ENCODE data around the gene NCR1.

GRCh38 chr19:54903303-54903702 is 2.6 kb upstream of the NCR1 start:
- TF ChIP-seq TCF7L2 (IDR thresholded peaks at IDR 0.05; ENCODE audit: low read depth, low read length), result no peak
- TF ChIP-seq, protein P1, sequence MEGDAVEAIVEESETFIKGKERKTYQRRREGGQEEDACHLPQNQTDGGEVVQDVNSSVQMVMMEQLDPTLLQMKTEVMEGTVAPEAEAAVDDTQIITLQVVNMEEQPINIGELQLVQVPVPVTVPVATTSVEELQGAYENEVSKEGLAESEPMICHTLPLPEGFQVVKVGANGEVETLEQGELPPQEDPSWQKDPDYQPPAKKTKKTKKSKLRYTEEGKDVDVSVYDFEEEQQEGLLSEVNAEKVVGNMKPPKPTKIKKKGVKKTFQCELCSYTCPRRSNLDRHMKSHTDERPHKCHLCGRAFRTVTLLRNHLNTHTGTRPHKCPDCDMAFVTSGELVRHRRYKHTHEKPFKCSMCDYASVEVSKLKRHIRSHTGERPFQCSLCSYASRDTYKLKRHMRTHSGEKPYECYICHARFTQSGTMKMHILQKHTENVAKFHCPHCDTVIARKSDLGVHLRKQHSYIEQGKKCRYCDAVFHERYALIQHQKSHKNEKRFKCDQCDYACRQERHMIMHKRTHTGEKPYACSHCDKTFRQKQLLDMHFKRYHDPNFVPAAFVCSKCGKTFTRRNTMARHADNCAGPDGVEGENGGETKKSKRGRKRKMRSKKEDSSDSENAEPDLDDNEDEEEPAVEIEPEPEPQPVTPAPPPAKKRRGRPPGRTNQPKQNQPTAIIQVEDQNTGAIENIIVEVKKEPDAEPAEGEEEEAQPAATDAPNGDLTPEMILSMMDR (IDR thresholded peaks at IDR 0.05), result no peak
- TF ChIP-seq, protein P2, sequence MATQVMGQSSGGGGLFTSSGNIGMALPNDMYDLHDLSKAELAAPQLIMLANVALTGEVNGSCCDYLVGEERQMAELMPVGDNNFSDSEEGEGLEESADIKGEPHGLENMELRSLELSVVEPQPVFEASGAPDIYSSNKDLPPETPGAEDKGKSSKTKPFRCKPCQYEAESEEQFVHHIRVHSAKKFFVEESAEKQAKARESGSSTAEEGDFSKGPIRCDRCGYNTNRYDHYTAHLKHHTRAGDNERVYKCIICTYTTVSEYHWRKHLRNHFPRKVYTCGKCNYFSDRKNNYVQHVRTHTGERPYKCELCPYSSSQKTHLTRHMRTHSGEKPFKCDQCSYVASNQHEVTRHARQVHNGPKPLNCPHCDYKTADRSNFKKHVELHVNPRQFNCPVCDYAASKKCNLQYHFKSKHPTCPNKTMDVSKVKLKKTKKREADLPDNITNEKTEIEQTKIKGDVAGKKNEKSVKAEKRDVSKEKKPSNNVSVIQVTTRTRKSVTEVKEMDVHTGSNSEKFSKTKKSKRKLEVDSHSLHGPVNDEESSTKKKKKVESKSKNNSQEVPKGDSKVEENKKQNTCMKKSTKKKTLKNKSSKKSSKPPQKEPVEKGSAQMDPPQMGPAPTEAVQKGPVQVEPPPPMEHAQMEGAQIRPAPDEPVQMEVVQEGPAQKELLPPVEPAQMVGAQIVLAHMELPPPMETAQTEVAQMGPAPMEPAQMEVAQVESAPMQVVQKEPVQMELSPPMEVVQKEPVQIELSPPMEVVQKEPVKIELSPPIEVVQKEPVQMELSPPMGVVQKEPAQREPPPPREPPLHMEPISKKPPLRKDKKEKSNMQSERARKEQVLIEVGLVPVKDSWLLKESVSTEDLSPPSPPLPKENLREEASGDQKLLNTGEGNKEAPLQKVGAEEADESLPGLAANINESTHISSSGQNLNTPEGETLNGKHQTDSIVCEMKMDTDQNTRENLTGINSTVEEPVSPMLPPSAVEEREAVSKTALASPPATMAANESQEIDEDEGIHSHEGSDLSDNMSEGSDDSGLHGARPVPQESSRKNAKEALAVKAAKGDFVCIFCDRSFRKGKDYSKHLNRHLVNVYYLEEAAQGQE (IDR thresholded peaks at IDR 0.05; ENCODE audit: insufficient read depth in 1 of 2, low read depth in 2 of 2, low read length in 1 of 2), result no peak
- TF ChIP-seq POLR2AphosphoS5 (IDR thresholded peaks at IDR 0.05; ENCODE audit: low read depth, low read length), result no peak

Data from Panc1 (cell line).